GM12878 (cell line): ENCODE measurements around the gene ADGRF1. TPM values are rescaled to one million over a fixed set of nuclear protein-coding genes. Genes with fewer than 3 reads are reported as not detected.

Experiments used
- ATAC-seq: fragments of 200-7000 bp; cut with Tn5 transposase; 3 replicates; pipeline ENCODE4 v1.9.1; 2020; ENCODE audit warnings: mild to moderate bottlenecking, moderate library complexity
- BruUV-seq: library from RNA; stranded (reverse); fragments of 400-500 nt; replicated peaks from 2 replicates; lab custom pipeline; 2021; lab: Mats Ljungman, UMichigan
- CTCF ChIA-PET: fragments of 300-600 bp; sonication (Branson Sonifier 250); formaldehyde crosslinking; extraction: SDS; loops from one replicate; lab custom pipeline; 2021; ENCODE audit warnings: inconsistent platforms; lab: Yijun Ruan, JAX
- POLR2A ChIA-PET: fragments of 350-600 bp; formaldehyde crosslinking; extraction: SDS; loops from one replicate; lab custom pipeline; 2021; ENCODE audit warnings: inconsistent platforms; lab: Charles Lee
- RAD21 ChIA-PET: fragments of 300-600 bp; sonication (Branson Sonifier 250); formaldehyde crosslinking; loops from one replicate; lab custom pipeline; 2023; ENCODE audit warnings: antibody characterized with exemption; ENCODE audit not compliant: unreplicated experiment; lab: Charles Lee
- SMC1A ChIA-PET: fragments of 300-600 bp; sonication (Branson Sonifier 250); formaldehyde crosslinking; loops from one replicate; lab custom pipeline; 2023; ENCODE audit not compliant: unreplicated experiment, uncharacterized antibody; lab: Charles Lee
- DNase-seq: peaks from one replicate; pipeline ENCODE4 v3.0.0-alpha.2; 2011; ENCODE audit warnings: low read depth, low spot score
- FAIRE-seq: peaks from 3 replicates; lab custom pipeline; 2011; peaks lifted over from hg19 to GRCh38; lab: Jason Lieb, UNC
- H2AFZ ChIP-seq: 2 replicates; pipeline ENCODE4 v1.6.0; 2011; ENCODE audit warnings: low read depth, low read length, control low read depth; ENCODE audit not compliant: control insufficient read depth
- H3K27ac ChIP-seq: 2 replicates; pipeline ENCODE4 v1.5.1; 2011; ENCODE audit warnings: control low read depth; ENCODE audit not compliant: control insufficient read depth, insufficient read depth
- H3K27me3 ChIP-seq, 2 experiments: replicated peaks in 1 of 2; 2 replicates each; pipeline versions ENCODE4 v1.6.0 to v1.6.1; 2011; ENCODE audit warnings: low read length in 1 of 2; ENCODE audit not compliant: control insufficient read depth in 2 of 2, insufficient read depth in 2 of 2
- H3K36me3 ChIP-seq, 2 experiments: 2 replicates each; pipeline ENCODE4 v1.5.1; 2011; ENCODE audit warnings: low read length in 1 of 2; ENCODE audit not compliant: control insufficient read depth in 2 of 2, insufficient read depth in 2 of 2
- H3K4me1 ChIP-seq: 2 replicates; pipeline ENCODE4 v1.6.1; 2011; ENCODE audit warnings: mild to moderate bottlenecking, low read length, moderate library complexity, mixed read lengths; ENCODE audit not compliant: control insufficient read depth, insufficient read depth
- H3K4me2 ChIP-seq: 2 replicates; pipeline ENCODE4 v1.6.0; 2011; ENCODE audit warnings: control low read depth; ENCODE audit not compliant: control insufficient read depth, insufficient read depth
- H3K4me3 ChIP-seq: fragments of 200-600 bp; sonication (generic); 2 replicates; pipeline ENCODE4 v1.5.1; 2016
- H3K79me2 ChIP-seq: 2 replicates; pipeline ENCODE4 v1.6.0; 2011; ENCODE audit warnings: low read length; ENCODE audit not compliant: control insufficient read depth, insufficient read depth
- H3K9ac ChIP-seq: 2 replicates; pipeline ENCODE4 v1.8.0; 2011; ENCODE audit warnings: low read length, control low read depth, mixed read lengths; ENCODE audit not compliant: control insufficient read depth, insufficient read depth
- H3K9me3 ChIP-seq: replicated peaks from 3 replicates; pipeline ENCODE4 v1.5.1; 2011; ENCODE audit warnings: mild to moderate bottlenecking, low read length; ENCODE audit not compliant: control insufficient read depth, insufficient read depth
- H4K20me1 ChIP-seq: 2 replicates; pipeline ENCODE4 v1.6.0; 2011; ENCODE audit not compliant: control insufficient read depth, insufficient read depth
- BCL3 ChIP-seq: IDR thresholded peaks from 2 replicates; pipeline ENCODE4 v1.6.1; 2011; ENCODE audit warnings: borderline replicate concordance, low read depth, mild to moderate bottlenecking, moderate library complexity, low read length; ENCODE audit not compliant: insufficient read depth, poor library complexity, severe bottlenecking
- CHD2 ChIP-seq: IDR thresholded peaks from 2 replicates; pipeline ENCODE4 v1.6.1; 2011; ENCODE audit warnings: low read depth, low read length, improper control_type of control experiment, borderline replicate concordance
- HCFC1 ChIP-seq: fragments of 150-350 bp; IDR thresholded peaks from 2 replicates; pipeline ENCODE4 v1.6.1; 2014; ENCODE audit warnings: low read length
- HDAC6 ChIP-seq: fragments of 200-600 bp; sonication (generic); IDR thresholded peaks from one replicate; pipeline ENCODE4 v1.8.0; 2017; ENCODE audit warnings: antibody characterized with exemption; ENCODE audit not compliant: unreplicated experiment
- NR2C2 ChIP-seq: IDR thresholded peaks from 2 replicates; pipeline ENCODE4 v1.6.1; 2011; ENCODE audit warnings: borderline replicate concordance, low read depth; ENCODE audit not compliant: control insufficient read depth, insufficient read length
- NR2F1 ChIP-seq: fragments of 450-650 bp; conservative IDR thresholded peaks from 2 replicates; pipeline ENCODE4 v1.6.1; 2017; ENCODE audit warnings: mild to moderate bottlenecking
- NRF1 ChIP-seq: conservative IDR thresholded peaks from 2 replicates; pipeline ENCODE4 v1.6.1; 2011; ENCODE audit warnings: mild to moderate bottlenecking, low read depth, low read length, improper control_type of control experiment
- PRDM15 ChIP-seq: fragments of 450-650 bp; formaldehyde crosslinking; IDR thresholded peaks from 2 replicates; pipeline ENCODE4 v1.4.0; 2020; ENCODE audit warnings: mild to moderate bottlenecking, moderate library complexity
- SUPT20H ChIP-seq: IDR thresholded peaks from 2 replicates; pipeline ENCODE4 v1.6.1; 2011; ENCODE audit warnings: low read depth, mild to moderate bottlenecking, low read length, moderate library complexity, borderline replicate concordance; ENCODE audit not compliant: control insufficient read depth
- ZBED1 ChIP-seq: IDR thresholded peaks from 2 replicates; pipeline ENCODE4 v1.6.1; 2016; ENCODE audit warnings: borderline replicate concordance
- ZBTB40 ChIP-seq: fragments of 450-650 bp; IDR thresholded peaks from 2 replicates; pipeline ENCODE4 v1.6.1; 2016; ENCODE audit warnings: mild to moderate bottlenecking, moderate library complexity, borderline replicate concordance
- in situ Hi-C: fragments of 300-500 bp; cut with MboI; formaldehyde crosslinking; loops from 9 replicates; pipeline ENCODE4 v1.14.3; 2018; ENCODE audit warnings: mixed read lengths
- intact Hi-C: fragments of 100-400 bp; cut with micrococcal nuclease; formaldehyde crosslinking; loops from one replicate; pipeline ENCODE4 v1.14.2; 2022; ENCODE audit not compliant: unreplicated experiment
- polyA plus RNA-seq, 11 experiments: library from polyadenylated mRNA; depleted of rRNA in 4 of 11; unstranded in 6 of 11; stranded (reverse) in 5 of 11; fragments of >200 nt; fragmentation: Nextera tagmentation in 4 of 11; fragmentation: Illumina TruSeq in 1 of 11; extraction: Ambion mirVana in 4 of 11; extraction: Trizol in 1 of 11; gene quantifications; 1 replicate in 1 of 11; 2 replicates in 10 of 11; pipeline versions ENCODE4 v1.2.1 to v1.2.3, GENCODE V29; 2011 to 2016; ENCODE audit warnings: inconsistent platforms in 2 of 11, missing spikeins in 2 of 11, low read depth in 1 of 11
- total RNA-seq, 4 experiments: library from RNA; depleted of rRNA in 3 of 4; stranded (reverse); fragments of >200 nt in 3 of 4; fragmentation: Illumina TruSeq in 1 of 4; extraction: Trizol in 1 of 4; gene quantifications; 2 replicates each; pipeline versions ENCODE4 v1.2.1 to v1.2.3, GENCODE V29; 2013 to 2021
- TF ChIP-seq, protein P1 (sequence below): fragments of 150-350 bp; IDR thresholded peaks from 2 replicates; pipeline ENCODE4 v1.6.1; 2016; ENCODE audit warnings: low read depth, low read length

The ADGRF1 gene
- total and polyA plus RNA-seq, 10 of the 15 experiments (the other 5 are each of a cell fraction or from before 2014, with no cell fraction given), result 0.05 TPM; not detected in 9

GRCh38 chr6:46983007-46983411 lies 59.1 kb downstream of the ADGRF1 start:
- ChIA-PET SMC1A (interaction anchor here (0.8 kb wide), 1 partner anchor 13 kb away, joined by 4 read pairs; no protein-coding TSS in a partner anchor), POLR2A (no interaction called here), CTCF (no interaction called here), RAD21 (no interaction called here)
- Histone ChIP-seq H3K4me3 (no peak overlapping the region), H3K9ac (no peak overlapping the region), H3K27ac (no peak overlapping the region), H2AFZ (no peak overlapping the region), H3K9me3 (no peaks in the 10 kb centered on the region), H3K4me1 (no peaks in the 10 kb centered on the region), H3K79me2 (no peaks in the 10 kb centered on the region), H3K36me3 (no peaks in the 10 kb centered on the region), H3K4me2 (no peak overlapping the region), H4K20me1 (no peaks in the 10 kb centered on the region), H3K27me3 (no peaks in the 10 kb centered on the region; a peak in 1 of 4 replicates)
- in situ Hi-C loops (no loop called here), intact Hi-C loops (no loop called here)
- FAIRE-seq, result no peak
- no peak for DNase-seq
- no peak for ATAC-seq
- BruUV-seq, result no TSS peak
- TF ChIP-seq NRF1, result no peak
- TF ChIP-seq HCFC1, result no peak
- TF ChIP-seq NR2C2, result no peak
- TF ChIP-seq PRDM15 (CRISPR knock-in tag), result no peak
- no peak for TF ChIP-seq BCL3
- no peak for TF ChIP-seq ZBED1
- TF ChIP-seq ZBTB40, result no peak
- TF ChIP-seq NR2F1, result no peak
- TF ChIP-seq SUPT20H, result no peak
- no peak for TF ChIP-seq HDAC6
- no peak for TF ChIP-seq CHD2
- TF ChIP-seq, protein P1, sequence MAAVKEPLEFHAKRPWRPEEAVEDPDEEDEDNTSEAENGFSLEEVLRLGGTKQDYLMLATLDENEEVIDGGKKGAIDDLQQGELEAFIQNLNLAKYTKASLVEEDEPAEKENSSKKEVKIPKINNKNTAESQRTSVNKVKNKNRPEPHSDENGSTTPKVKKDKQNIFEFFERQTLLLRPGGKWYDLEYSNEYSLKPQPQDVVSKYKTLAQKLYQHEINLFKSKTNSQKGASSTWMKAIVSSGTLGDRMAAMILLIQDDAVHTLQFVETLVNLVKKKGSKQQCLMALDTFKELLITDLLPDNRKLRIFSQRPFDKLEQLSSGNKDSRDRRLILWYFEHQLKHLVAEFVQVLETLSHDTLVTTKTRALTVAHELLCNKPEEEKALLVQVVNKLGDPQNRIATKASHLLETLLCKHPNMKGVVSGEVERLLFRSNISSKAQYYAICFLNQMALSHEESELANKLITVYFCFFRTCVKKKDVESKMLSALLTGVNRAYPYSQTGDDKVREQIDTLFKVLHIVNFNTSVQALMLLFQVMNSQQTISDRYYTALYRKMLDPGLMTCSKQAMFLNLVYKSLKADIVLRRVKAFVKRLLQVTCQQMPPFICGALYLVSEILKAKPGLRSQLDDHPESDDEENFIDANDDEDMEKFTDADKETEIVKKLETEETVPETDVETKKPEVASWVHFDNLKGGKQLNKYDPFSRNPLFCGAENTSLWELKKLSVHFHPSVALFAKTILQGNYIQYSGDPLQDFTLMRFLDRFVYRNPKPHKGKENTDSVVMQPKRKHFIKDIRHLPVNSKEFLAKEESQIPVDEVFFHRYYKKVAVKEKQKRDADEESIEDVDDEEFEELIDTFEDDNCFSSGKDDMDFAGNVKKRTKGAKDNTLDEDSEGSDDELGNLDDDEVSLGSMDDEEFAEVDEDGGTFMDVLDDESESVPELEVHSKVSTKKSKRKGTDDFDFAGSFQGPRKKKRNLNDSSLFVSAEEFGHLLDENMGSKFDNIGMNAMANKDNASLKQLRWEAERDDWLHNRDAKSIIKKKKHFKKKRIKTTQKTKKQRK, result no peak
